Measurements from ENCODE around the gene EXOC3.

EXOC3 gene

DNA sequence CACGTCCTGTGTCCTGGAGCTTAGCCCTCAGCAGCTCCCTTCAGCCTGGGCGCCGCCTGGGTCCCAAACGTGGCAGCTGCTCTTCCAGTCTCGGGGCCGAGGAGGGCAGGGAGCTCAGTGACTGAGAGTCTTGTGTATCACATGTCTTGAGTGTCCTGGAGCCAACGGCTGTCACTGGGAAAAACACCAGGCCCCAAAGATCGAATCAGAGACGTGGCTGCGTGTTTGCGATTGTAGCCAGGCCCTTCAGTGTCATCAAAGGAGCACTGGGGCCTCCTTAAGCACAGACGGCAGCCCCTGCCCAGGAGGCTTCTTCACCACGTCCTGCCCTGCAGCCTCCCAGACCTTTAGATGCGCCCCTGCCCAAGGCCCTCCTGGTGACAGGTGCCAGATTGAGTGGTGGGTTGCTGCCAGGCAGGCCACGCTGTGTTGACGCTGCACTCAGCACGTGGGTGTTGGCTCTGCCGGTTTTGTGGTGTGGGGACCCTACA is 5.7 kb upstream of the EXOC3 start:
- TF ChIP-seq, protein P1, sequence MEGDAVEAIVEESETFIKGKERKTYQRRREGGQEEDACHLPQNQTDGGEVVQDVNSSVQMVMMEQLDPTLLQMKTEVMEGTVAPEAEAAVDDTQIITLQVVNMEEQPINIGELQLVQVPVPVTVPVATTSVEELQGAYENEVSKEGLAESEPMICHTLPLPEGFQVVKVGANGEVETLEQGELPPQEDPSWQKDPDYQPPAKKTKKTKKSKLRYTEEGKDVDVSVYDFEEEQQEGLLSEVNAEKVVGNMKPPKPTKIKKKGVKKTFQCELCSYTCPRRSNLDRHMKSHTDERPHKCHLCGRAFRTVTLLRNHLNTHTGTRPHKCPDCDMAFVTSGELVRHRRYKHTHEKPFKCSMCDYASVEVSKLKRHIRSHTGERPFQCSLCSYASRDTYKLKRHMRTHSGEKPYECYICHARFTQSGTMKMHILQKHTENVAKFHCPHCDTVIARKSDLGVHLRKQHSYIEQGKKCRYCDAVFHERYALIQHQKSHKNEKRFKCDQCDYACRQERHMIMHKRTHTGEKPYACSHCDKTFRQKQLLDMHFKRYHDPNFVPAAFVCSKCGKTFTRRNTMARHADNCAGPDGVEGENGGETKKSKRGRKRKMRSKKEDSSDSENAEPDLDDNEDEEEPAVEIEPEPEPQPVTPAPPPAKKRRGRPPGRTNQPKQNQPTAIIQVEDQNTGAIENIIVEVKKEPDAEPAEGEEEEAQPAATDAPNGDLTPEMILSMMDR (conservative IDR thresholded peaks at IDR 0.05; ENCODE audit: low read depth, low read length) = no peak
- no peak overlapping the region for H3K4me3 ChIP-seq (ENCODE audit: low read depth, low read length)
- DNase-seq (ENCODE audit: low read depth) = no peak

DNA sequence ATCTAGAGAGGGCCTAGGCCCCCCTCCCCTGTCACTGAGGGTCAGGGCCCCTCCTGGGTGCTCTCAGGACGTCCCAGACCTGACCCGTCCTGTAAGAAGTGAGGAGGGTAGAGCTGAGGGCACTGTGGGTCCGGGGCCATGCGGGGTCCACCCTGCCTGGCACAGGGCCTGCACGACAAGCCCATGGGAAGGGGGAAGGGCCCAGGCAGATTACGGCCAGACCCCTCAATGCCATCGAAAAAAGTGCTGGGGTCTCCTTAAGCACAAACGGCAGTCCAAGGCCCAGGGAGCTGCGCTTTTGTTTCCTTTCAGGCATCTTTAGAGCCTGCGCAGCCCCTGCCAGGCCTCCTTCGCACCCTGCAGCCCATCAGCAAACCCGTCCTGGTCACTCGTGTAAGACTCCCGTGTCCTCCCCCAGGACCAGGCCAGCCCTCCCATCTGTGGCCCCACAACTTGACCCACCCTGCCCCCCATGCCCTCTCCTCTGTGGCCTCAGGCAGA is 4.4 kb upstream of the EXOC3 start:
- DNase-seq (ENCODE audit: low read depth) = no peak
- no peak overlapping the region for H3K4me3 ChIP-seq (ENCODE audit: low read depth, low read length)
- TF ChIP-seq, protein P1 (conservative IDR thresholded peaks at IDR 0.05; ENCODE audit: low read depth, low read length) = no peak

DNA sequence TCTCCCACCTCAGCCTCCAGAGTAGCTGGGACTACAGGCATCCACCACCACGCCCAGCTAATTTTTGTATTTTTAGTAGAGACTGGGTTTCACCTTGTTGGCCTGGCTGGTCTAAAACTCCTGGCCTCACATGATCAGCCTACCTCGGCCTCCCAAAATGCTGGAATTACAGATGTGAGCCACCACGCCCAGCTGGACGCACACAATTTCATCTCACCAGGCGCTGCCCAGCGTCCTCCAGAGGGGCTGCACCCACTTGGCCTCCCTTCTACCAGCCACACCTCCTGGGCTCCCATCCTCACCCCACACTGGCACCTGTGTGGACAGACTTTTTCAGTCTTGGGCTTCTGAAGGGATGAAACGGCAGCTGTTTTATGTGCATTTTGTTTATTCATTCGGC is 3.8 kb upstream of the EXOC3 start:
- no peak overlapping the region for H3K4me3 ChIP-seq (ENCODE audit: low read depth, low read length)
- DNase-seq (ENCODE audit: low read depth) = no peak
- TF ChIP-seq, protein P1 (conservative IDR thresholded peaks at IDR 0.05; ENCODE audit: low read depth, low read length) = no peak

DNA sequence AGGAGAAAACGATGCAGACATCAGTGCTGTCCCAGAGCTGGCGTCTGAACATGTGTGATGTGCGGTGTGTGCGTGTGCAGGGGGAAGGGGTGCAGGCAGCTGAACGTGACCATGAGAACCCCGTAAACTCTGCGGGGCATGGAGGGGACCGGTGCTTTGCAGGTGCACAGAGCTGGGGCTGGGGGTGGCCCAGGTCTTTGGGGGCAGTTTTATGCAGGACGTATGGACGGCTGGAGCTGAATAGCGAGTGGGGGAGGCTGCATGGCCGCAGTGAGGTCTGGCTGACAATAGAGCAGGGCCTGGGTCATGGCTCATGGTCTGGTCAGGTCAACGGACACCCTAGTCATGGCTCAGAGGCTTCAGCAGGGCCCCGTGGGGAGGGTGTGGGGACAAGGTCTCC is 3.3 kb upstream of the EXOC3 start:
- no peak for DNase-seq (ENCODE audit: low read depth)
- H3K4me3 ChIP-seq (ENCODE audit: low read depth, low read length) = no peak overlapping the region

DNA sequence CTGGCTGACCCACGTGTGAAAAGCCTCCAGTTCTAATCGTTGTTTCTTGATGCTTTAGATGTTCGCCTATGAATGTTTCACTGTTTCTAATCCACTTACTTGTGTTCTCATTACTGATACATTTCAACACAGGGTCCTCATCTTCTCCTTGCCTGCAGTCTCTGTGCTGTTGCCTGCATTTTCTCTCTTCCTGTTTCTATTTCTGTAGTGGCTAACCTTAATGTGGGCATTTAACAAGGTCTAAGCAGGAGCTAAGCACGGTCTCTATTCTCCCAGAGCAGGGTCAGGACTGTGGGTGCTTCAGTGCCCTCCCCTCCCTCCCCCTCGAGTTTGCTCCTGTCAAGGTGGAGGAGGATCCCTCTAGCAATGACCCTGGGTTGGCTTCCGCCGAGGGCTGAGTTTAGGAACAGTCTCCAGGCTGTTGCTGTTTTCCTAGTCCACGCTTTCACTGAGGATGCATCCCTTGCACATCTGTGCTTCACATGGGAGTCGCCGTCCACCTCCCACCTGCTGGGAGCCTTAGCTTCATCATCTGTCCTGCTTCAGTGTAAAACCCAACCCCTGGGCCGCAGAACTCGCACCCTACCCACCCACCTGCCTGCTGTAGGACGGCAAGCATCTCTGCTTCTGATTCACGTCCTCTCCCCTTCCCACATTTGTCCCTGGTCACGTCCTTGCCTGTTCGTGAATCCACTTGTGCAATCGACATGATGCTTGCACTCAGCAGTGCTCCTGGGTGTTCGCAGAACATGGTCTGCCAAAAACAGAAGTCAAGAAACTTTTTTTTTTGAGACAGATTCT is 2.4 kb upstream of the EXOC3 start:
- no peak for DNase-seq (ENCODE audit: low read depth)
- TF ChIP-seq, protein P1 (conservative IDR thresholded peaks at IDR 0.05; ENCODE audit: low read depth, low read length) = no peak
- no peak overlapping the region for H3K4me3 ChIP-seq (ENCODE audit: low read depth, low read length)

More for the DNA sequence above, 3.3 kb upstream of the EXOC3 start:
- TF ChIP-seq, protein P1 (conservative IDR thresholded peaks at IDR 0.05; ENCODE audit: low read depth, low read length) = no peak

DNA sequence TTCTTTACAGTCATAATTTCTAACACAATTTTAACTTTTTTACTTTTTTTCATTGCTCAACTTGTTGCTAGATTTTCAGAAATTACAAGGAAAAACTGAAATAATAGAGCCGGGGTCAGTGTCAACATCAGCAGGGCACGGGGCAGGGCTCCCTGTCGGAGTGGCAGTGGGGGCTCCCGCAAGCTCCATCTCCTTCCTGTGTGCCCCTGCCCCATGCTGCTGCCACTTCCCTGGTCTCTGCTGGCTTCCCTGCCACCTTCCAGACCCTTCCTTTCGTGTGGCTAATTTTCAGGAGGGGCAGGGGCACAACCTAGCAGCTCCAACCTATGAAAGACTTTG is 1.0 kb upstream of the EXOC3 start:
- no peak for DNase-seq (ENCODE audit: low read depth)
- peak overlapping the region; percentile 94 for H3K4me3 ChIP-seq (ENCODE audit: low read depth, low read length)
- TF ChIP-seq, protein P1 (conservative IDR thresholded peaks at IDR 0.05; ENCODE audit: low read depth, low read length) = no peak
